Activated naive CD4-positive, alpha-beta T cell (primary cell): ENCODE results near the gene CSH2.

Source experiments
- DNase-seq, 4 experiments: peaks; one replicate each; lab custom pipeline; 2025; lab: John Stamatoyannopoulos, UW

CSH2 gene

GRCh38 chr17:63855185-63855584 lies 18.3 kb downstream of the CSH2 start:
- no peak for DNase-seq

GRCh38 chr17:63854709-63855108 lies 18.8 kb downstream of the CSH2 start:
- no peak for DNase-seq

- DNase-seq = no peak
These were observed 20.2 kb downstream of the CSH2 start for GRCh38 chr17:63853260-63853659.

GRCh38 chr17:63850401-63850800 lies 23.1 kb downstream of the CSH2 start:
- DNase-seq = no peak

GRCh38 chr17:63848834-63849689 lies 24.4 kb downstream of the CSH2 start:
- peak; percentile 92 to 94 (median 92) for DNase-seq

GRCh38 chr17:63847525-63848249 lies 25.8 kb downstream of the CSH2 start:
- DNase-seq = no peak

GRCh38 chr17:63845509-63845908 lies 28.0 kb downstream of the CSH2 start:
- DNase-seq = no peak

- no peak for DNase-seq
These were observed 29.4 kb downstream of the CSH2 start for GRCh38 chr17:63843910-63844677.

GRCh38 chr17:63843387-63843888 lies 30.0 kb downstream of the CSH2 start:
- DNase-seq = peak in 1 of 4 experiments; percentile 29

- peak; percentile 95 to 99 (median 96) for DNase-seq
These were observed 30.7 kb downstream of the CSH2 start, which contains the start of gene SMARCD2 for GRCh38 chr17:63842540-63843386. Gene SMARCD2 (minus strand): TSS chr17:63842685. CDS start chr17:63842674, 11 bp downstream.

GRCh38 chr17:63842173-63842539 lies 31.3 kb downstream of the CSH2 start:
- no peak for DNase-seq

- no peak for DNase-seq
These were observed 31.9 kb downstream of the CSH2 start for GRCh38 chr17:63841350-63842172.

- DNase-seq = no peak
These were observed 32.7 kb downstream of the CSH2 start for GRCh38 chr17:63840591-63841349.

- DNase-seq = no peak
These were observed 34.8 kb downstream of the CSH2 start for GRCh38 chr17:63838631-63839171.

- DNase-seq = no peak
These were observed 35.4 kb downstream of the CSH2 start for GRCh38 chr17:63837962-63838600.

GRCh38 chr17:63837480-63837879 lies 36.0 kb downstream of the CSH2 start:
- no peak for DNase-seq

- DNase-seq = no peak
These were observed 36.7 kb downstream of the CSH2 start for GRCh38 chr17:63836811-63837210.

GRCh38 chr17:63835167-63835720 lies 38.2 kb downstream of the CSH2 start:
- DNase-seq = no peak
